GM23338 (cell line): Measurements from ENCODE around the gene GRIK1. TPM values are rescaled to one million over a fixed set of nuclear protein-coding genes. Genes with fewer than 3 reads are reported as not detected.

Experiments used
- ATAC-seq: fragments of 200-7000 bp; cut with Tn5 transposase; 3 replicates; pipeline ENCODE4 v1.9.1; 2020
- DNase-seq: peaks from one replicate; pipeline ENCODE4 v3.0.0-alpha.2; 2015; ENCODE audit warnings: low spot score
- H2AFZ ChIP-seq: fragments of 200-600 bp; sonication (generic); 2 replicates; pipeline ENCODE4 v1.8.0; 2016; ENCODE audit warnings: antibody characterized with exemption, mild to moderate bottlenecking, moderate library complexity
- H3F3A ChIP-seq: fragments of 200-600 bp; sonication (generic); replicated peaks from 2 replicates; pipeline ENCODE4 v1.8.0; 2017; ENCODE audit warnings: antibody characterized with exemption, mixed run types, low read depth
- H3K27ac ChIP-seq: fragments of 200-600 bp; sonication (generic); 2 replicates; pipeline ENCODE4 v1.6.1; 2016; ENCODE audit warnings: low read depth
- H3K27me3 ChIP-seq: fragments of 200-600 bp; sonication (generic); 2 replicates; pipeline ENCODE4 v1.8.0; 2016; ENCODE audit warnings: mild to moderate bottlenecking, mixed run types, moderate library complexity; ENCODE audit not compliant: insufficient read depth
- H3K36me3 ChIP-seq: fragments of 200-600 bp; sonication (generic); 2 replicates; pipeline ENCODE4 v1.8.0; 2016; ENCODE audit warnings: mild to moderate bottlenecking; ENCODE audit not compliant: insufficient read depth
- H3K4me1 ChIP-seq: fragments of 200-600 bp; sonication (generic); 2 replicates; pipeline ENCODE4 v1.8.0; 2016; ENCODE audit warnings: mild to moderate bottlenecking, moderate library complexity; ENCODE audit not compliant: insufficient read depth
- H3K4me2 ChIP-seq: fragments of 200-600 bp; sonication (generic); 2 replicates; pipeline ENCODE4 v1.7.1; 2017; ENCODE audit warnings: mixed run types
- H3K4me3 ChIP-seq: fragments of 200-600 bp; sonication (generic); 2 replicates; pipeline ENCODE4 v1.6.1; 2016; ENCODE audit warnings: mixed run types
- H3K79me2 ChIP-seq: fragments of 200-600 bp; sonication (generic); replicated peaks from 2 replicates; pipeline ENCODE4 v1.8.0; 2017; ENCODE audit warnings: mild to moderate bottlenecking; ENCODE audit not compliant: insufficient read depth
- H3K9me2 ChIP-seq: fragments of 200-600 bp; sonication (generic); 2 replicates; pipeline ENCODE4 v1.8.0; 2017; ENCODE audit not compliant: insufficient read depth
- H4K20me1 ChIP-seq: fragments of 200-600 bp; sonication (generic); replicated peaks from 2 replicates; pipeline ENCODE4 v1.8.0; 2017; ENCODE audit warnings: mild to moderate bottlenecking; ENCODE audit not compliant: insufficient read depth
- H3K27ac Mint-ChIP-seq: 2 replicates; pipeline ENCODE4 v1.8.0; 2020; ENCODE audit warnings: inconsistent platforms, mild to moderate bottlenecking, moderate library complexity, mixed read lengths
- H3K27me3 Mint-ChIP-seq: 3 replicates; pipeline ENCODE4 v1.8.0; 2022; ENCODE audit warnings: low read depth, mild to moderate bottlenecking, moderate library complexity, mixed read lengths, inconsistent platforms; ENCODE audit not compliant: insufficient read depth, poor library complexity
- H3K36me3 Mint-ChIP-seq: 3 replicates; pipeline ENCODE4 v1.8.0; 2021; ENCODE audit warnings: low read depth, mild to moderate bottlenecking, inconsistent platforms, moderate library complexity, mixed read lengths
- H3K4me1 Mint-ChIP-seq: 3 replicates; pipeline ENCODE4 v1.8.0; 2020; ENCODE audit warnings: mild to moderate bottlenecking, inconsistent platforms, mixed read lengths
- H3K4me3 Mint-ChIP-seq: 3 replicates; pipeline ENCODE4 v1.8.0; 2021; ENCODE audit warnings: moderate library complexity, mild to moderate bottlenecking, inconsistent platforms, mixed read lengths
- H3K9me3 Mint-ChIP-seq: 3 replicates; pipeline ENCODE4 v1.8.0; 2020; ENCODE audit warnings: moderate library complexity, mild to moderate bottlenecking, inconsistent platforms, mixed read lengths
- EZH2 ChIP-seq: fragments of 200-600 bp; sonication (generic); IDR thresholded peaks from one replicate; pipeline ENCODE4 v1.8.0; 2017; ENCODE audit warnings: antibody characterized with exemption, mild to moderate bottlenecking, low read depth; ENCODE audit not compliant: unreplicated experiment
- JUNB ChIP-seq: IDR thresholded peaks from one replicate; pipeline ENCODE4 v1.6.1; 2016; ENCODE audit warnings: antibody characterized with exemption; ENCODE audit not compliant: unreplicated experiment
- POLR2AphosphoS5 ChIP-seq: IDR thresholded peaks from 2 replicates; pipeline ENCODE4 v1.6.1; 2016; ENCODE audit warnings: antibody characterized with exemption, low read depth
- STAT1 ChIP-seq: IDR thresholded peaks from one replicate; pipeline ENCODE4 v1.6.1; 2016; ENCODE audit warnings: antibody characterized with exemption; ENCODE audit not compliant: unreplicated experiment
- ZNF114 ChIP-seq: fragments of 250-450 bp; sonication (Bioruptor Pico); IDR thresholded peaks from 2 replicates; pipeline ENCODE4 v1.5.0; 2020; ENCODE audit warnings: mild to moderate bottlenecking, moderate library complexity
- ZNF331 ChIP-seq: fragments of 250-450 bp; sonication (Bioruptor Pico); IDR thresholded peaks from 2 replicates; pipeline ENCODE4 v1.5.0; 2020; ENCODE audit warnings: low read depth, mild to moderate bottlenecking, moderate library complexity
- polyA plus RNA-seq: library from polyadenylated mRNA; unstranded; fragments of >200 nt; fragmentation: Nextera tagmentation; extraction: Ambion mirVana; gene quantifications from 2 replicates; pipeline ENCODE4 v1.2.1, GENCODE V29; 2016
- total RNA-seq: library from RNA; depleted of rRNA; stranded (reverse); fragments of >200 nt; shearing (Covaris generic); gene quantifications from 2 replicates; pipeline ENCODE4 v1.2.3, GENCODE V29; 2014
- TF ChIP-seq, protein P1 (sequence below), 2 experiments: fragments of 200-600 bp in 1 of 2; sonication (generic) in 1 of 2; conservative IDR thresholded peaks; 2 replicates each; pipeline versions ENCODE4 v1.5.1 to v1.6.1; 2016 to 2017; ENCODE audit warnings: antibody characterized with exemption in 2 of 2, low read depth in 2 of 2, mild to moderate bottlenecking in 2 of 2, moderate library complexity in 1 of 2
- TF ChIP-seq, protein P2 (sequence below): fragments of 250-450 bp; sonication (Bioruptor Pico); IDR thresholded peaks from 2 replicates; pipeline ENCODE4 v1.5.0; 2020; ENCODE audit warnings: mild to moderate bottlenecking, moderate library complexity
- TF ChIP-seq, protein P3 (sequence below): IDR thresholded peaks from 2 replicates; pipeline ENCODE4 v1.6.1; 2016; ENCODE audit warnings: antibody characterized with exemption
- TF ChIP-seq, protein P4 (sequence below): IDR thresholded peaks from one replicate; pipeline ENCODE4 v1.6.1; 2018; ENCODE audit warnings: antibody characterized with exemption; ENCODE audit not compliant: unreplicated experiment

Gene GRIK1
- total and polyA plus RNA-seq, 2 experiments from 2014 or later, result 0.18 to 0.42 TPM

- H3K36me3 ChIP-seq, result no peaks in the 10 kb centered on the region
- H3F3A ChIP-seq, result no peaks in the 10 kb centered on the region
- H3K4me2 ChIP-seq, result no peak overlapping the region
- Mint-ChIP-seq H3K27me3 (no peaks in the 10 kb centered on the region), H3K9me3 (no peaks in the 10 kb centered on the region), H3K4me3 (no peak overlapping the region), H3K27ac (no peak overlapping the region), H3K36me3 (no peaks in the 10 kb centered on the region), H3K4me1 (no peaks in the 10 kb centered on the region)
- H3K27me3 ChIP-seq, result no peaks in the 10 kb centered on the region
- H3K4me1 ChIP-seq, result no peaks in the 10 kb centered on the region
- H2AFZ ChIP-seq, result no peak overlapping the region
- no peak overlapping the region for H3K4me3 ChIP-seq
- H3K79me2 ChIP-seq, result no peaks in the 10 kb centered on the region
- no peak for ATAC-seq
- TF ChIP-seq ZNF331 (CRISPR knock-in tag), result no peak
- TF ChIP-seq, protein P1, sequence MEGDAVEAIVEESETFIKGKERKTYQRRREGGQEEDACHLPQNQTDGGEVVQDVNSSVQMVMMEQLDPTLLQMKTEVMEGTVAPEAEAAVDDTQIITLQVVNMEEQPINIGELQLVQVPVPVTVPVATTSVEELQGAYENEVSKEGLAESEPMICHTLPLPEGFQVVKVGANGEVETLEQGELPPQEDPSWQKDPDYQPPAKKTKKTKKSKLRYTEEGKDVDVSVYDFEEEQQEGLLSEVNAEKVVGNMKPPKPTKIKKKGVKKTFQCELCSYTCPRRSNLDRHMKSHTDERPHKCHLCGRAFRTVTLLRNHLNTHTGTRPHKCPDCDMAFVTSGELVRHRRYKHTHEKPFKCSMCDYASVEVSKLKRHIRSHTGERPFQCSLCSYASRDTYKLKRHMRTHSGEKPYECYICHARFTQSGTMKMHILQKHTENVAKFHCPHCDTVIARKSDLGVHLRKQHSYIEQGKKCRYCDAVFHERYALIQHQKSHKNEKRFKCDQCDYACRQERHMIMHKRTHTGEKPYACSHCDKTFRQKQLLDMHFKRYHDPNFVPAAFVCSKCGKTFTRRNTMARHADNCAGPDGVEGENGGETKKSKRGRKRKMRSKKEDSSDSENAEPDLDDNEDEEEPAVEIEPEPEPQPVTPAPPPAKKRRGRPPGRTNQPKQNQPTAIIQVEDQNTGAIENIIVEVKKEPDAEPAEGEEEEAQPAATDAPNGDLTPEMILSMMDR (conservative IDR thresholded peaks at IDR 0.05; ENCODE audit: low read depth in 2 of 2), result no peak
- TF ChIP-seq, protein P2, sequence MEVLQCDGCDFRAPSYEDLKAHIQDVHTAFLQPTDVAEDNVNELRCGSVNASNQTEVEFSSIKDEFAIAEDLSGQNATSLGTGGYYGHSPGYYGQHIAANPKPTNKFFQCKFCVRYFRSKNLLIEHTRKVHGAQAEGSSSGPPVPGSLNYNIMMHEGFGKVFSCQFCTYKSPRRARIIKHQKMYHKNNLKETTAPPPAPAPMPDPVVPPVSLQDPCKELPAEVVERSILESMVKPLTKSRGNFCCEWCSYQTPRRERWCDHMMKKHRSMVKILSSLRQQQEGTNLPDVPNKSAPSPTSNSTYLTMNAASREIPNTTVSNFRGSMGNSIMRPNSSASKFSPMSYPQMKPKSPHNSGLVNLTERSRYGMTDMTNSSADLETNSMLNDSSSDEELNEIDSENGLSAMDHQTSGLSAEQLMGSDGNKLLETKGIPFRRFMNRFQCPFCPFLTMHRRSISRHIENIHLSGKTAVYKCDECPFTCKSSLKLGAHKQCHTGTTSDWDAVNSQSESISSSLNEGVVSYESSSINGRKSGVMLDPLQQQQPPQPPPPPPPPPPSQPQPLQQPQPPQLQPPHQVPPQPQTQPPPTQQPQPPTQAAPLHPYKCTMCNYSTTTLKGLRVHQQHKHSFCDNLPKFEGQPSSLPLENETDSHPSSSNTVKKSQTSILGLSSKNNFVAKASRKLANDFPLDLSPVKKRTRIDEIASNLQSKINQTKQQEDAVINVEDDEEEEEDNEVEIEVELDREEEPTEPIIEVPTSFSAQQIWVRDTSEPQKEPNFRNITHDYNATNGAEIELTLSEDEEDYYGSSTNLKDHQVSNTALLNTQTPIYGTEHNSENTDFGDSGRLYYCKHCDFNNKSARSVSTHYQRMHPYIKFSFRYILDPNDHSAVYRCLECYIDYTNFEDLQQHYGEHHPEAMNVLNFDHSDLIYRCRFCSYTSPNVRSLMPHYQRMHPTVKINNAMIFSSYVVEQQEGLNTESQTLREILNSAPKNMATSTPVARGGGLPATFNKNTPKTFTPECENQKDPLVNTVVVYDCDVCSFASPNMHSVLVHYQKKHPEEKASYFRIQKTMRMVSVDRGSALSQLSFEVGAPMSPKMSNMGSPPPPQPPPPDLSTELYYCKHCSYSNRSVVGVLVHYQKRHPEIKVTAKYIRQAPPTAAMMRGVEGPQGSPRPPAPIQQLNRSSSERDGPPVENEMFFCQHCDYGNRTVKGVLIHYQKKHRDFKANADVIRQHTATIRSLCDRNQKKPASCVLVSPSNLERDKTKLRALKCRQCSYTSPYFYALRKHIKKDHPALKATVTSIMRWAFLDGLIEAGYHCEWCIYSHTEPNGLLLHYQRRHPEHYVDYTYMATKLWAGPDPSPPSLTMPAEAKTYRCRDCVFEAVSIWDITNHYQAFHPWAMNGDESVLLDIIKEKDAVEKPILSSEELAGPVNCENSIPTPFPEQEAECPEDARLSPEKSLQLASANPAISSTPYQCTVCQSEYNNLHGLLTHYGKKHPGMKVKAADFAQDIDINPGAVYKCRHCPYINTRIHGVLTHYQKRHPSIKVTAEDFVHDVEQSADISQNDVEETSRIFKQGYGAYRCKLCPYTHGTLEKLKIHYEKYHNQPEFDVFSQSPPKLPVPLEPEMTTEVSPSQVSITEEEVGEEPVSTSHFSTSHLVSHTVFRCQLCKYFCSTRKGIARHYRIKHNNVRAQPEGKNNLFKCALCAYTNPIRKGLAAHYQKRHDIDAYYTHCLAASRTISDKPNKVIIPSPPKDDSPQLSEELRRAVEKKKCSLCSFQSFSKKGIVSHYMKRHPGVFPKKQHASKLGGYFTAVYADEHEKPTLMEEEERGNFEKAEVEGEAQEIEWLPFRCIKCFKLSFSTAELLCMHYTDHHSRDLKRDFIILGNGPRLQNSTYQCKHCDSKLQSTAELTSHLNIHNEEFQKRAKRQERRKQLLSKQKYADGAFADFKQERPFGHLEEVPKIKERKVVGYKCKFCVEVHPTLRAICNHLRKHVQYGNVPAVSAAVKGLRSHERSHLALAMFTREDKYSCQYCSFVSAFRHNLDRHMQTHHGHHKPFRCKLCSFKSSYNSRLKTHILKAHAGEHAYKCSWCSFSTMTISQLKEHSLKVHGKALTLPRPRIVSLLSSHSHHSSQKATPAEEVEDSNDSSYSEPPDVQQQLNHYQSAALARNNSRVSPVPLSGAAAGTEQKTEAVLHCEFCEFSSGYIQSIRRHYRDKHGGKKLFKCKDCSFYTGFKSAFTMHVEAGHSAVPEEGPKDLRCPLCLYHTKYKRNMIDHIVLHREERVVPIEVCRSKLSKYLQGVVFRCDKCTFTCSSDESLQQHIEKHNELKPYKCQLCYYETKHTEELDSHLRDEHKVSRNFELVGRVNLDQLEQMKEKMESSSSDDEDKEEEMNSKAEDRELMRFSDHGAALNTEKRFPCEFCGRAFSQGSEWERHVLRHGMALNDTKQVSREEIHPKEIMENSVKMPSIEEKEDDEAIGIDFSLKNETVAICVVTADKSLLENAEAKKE (CRISPR knock-in tag), result no peak
- no peak for TF ChIP-seq EZH2
- no peak for TF ChIP-seq JUNB
- TF ChIP-seq, protein P3, sequence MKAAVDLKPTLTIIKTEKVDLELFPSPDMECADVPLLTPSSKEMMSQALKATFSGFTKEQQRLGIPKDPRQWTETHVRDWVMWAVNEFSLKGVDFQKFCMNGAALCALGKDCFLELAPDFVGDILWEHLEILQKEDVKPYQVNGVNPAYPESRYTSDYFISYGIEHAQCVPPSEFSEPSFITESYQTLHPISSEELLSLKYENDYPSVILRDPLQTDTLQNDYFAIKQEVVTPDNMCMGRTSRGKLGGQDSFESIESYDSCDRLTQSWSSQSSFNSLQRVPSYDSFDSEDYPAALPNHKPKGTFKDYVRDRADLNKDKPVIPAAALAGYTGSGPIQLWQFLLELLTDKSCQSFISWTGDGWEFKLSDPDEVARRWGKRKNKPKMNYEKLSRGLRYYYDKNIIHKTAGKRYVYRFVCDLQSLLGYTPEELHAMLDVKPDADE, result no peak
- TF ChIP-seq STAT1, result no peak
- TF ChIP-seq POLR2AphosphoS5, result no peak
- TF ChIP-seq ZNF114 (CRISPR knock-in tag), result no peak
- TF ChIP-seq, protein P4, sequence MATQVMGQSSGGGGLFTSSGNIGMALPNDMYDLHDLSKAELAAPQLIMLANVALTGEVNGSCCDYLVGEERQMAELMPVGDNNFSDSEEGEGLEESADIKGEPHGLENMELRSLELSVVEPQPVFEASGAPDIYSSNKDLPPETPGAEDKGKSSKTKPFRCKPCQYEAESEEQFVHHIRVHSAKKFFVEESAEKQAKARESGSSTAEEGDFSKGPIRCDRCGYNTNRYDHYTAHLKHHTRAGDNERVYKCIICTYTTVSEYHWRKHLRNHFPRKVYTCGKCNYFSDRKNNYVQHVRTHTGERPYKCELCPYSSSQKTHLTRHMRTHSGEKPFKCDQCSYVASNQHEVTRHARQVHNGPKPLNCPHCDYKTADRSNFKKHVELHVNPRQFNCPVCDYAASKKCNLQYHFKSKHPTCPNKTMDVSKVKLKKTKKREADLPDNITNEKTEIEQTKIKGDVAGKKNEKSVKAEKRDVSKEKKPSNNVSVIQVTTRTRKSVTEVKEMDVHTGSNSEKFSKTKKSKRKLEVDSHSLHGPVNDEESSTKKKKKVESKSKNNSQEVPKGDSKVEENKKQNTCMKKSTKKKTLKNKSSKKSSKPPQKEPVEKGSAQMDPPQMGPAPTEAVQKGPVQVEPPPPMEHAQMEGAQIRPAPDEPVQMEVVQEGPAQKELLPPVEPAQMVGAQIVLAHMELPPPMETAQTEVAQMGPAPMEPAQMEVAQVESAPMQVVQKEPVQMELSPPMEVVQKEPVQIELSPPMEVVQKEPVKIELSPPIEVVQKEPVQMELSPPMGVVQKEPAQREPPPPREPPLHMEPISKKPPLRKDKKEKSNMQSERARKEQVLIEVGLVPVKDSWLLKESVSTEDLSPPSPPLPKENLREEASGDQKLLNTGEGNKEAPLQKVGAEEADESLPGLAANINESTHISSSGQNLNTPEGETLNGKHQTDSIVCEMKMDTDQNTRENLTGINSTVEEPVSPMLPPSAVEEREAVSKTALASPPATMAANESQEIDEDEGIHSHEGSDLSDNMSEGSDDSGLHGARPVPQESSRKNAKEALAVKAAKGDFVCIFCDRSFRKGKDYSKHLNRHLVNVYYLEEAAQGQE, result no peak
- no peaks in the 10 kb centered on the region for H4K20me1 ChIP-seq
- DNase-seq, result no peak
- peaks cover 5% of the 10 kb centered on the region; the same call in 1 of the 2 replicates for H3K9me2 ChIP-seq
- no peak overlapping the region for H3K27ac ChIP-seq
These were observed 361.5 kb downstream of the GRIK1 start for GRCh38 chr21:29578306-29578705.
